Activated T-helper 1 cell treated with Interleukin-2 at 50 U/mL for 16 hours (primary cell): Measurements from ENCODE around the gene XYLT1.
A peak's percentile ranks its signal among the peaks of the same experiment; 100 is the strongest.
"Not testable (repeated sequence)": the region's sequence is repeated elsewhere in the genome, so short reads cannot be mapped to it uniquely, and the experiment has no call there.

Experiments
- DNase-seq: peaks from one replicate; pipeline ENCODE4 v3.0.0-alpha.2; 2020; ENCODE audit warnings: low read depth

The XYLT1 gene

DNA sequence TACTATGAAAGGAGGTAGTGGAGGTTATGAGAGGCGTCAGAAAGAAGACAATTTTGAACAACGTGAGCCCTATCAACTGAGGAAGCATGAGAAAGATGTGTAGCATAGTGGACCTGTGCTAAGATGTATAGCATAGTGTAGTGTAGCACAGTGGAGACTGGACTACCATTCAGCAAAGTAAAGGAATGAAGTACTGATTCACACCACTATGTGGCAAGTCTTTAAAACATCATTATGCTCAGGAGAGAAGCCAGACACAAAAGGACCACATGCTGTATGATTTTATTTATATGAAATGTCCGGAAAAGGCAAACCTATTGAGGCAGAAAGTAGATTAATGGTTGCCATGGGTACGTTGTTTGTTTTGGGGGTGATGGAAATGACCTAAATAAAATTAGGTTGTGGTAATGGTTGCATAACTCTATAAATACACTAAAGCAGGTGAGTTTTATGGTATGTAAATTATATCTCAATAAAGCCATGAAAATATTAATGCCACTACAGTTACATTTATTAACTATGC is 20.4 kb upstream of the XYLT1 start:
- DNase-seq = no peak

DNA sequence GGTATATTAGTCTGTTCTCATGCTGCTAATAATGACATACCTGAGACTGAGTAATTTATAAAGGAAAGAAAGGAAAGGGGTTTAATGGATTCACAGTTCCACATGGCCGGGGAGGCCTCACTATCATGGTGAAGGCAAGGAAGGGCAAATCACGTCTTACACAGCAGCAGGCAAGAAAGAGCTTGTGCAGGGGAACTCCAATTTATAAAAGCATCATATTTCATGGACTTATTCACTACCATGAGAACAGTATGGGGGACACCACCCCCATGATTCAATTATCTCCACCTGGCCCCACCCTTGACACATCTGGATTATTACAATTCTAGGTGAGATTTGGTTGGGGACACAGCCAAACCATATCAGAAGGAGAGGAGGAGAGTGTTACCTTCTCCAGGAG is 17.7 kb upstream of the XYLT1 start:
- DNase-seq = no peak

DNA sequence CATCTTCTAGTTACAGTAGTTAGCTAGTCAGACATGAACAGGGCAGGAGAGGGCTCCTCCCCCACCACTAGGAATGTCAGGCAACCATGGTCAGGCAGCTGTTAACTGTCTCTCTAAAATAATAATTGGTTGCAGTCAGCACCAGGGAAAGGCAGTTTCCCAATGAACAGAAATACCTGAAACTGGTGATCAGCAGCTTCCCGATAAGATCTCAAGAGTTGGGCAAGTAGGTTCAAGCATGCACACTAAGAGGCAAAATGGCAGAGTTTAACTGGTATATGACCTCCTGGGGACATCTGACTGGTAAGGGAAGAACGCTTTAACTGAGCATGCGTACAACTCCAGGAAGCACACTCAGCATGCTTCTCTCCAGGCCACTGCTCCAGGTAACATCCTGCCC is 12.6 kb upstream of the XYLT1 start:
- DNase-seq = no peak

DNA sequence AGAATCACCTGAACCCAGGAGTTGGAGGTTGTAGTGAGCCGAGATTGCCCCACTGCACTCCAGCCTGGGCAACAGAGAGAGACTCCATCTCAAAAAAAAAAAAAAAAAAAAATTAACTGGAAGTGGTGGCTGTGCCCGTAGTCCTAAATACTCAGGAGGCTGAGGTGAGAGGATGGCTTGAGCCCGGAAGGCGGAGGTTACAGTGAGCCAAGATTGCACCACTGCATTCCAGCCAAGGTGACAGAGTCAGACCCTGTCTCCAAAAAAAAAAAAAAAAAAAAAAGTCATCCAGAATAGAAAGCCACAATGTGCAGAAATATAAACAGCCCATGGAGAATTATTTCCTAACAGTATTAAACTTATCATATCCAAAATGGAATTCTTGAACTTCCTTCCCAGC is 11.6 kb upstream of the XYLT1 start:
- not testable (repeated sequence) for DNase-seq

DNA sequence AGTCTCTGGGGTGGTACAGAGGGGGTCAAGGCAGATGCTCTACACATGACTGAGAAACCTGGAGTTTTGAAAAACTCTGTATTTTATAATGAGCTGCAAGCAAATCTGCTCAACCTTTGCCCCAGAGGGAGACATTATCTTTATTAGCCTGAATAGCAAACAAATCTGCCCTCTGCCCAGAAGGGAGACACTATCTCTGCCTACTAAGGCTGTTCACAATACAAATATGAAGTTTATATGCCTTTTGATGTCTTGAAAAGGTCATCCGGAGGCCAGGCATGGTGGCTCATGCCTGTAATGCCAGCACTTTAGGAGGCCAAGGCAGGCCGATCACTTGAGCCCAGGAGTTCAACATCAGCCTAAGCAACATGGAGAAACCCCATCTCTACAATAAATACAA is 11.0 kb upstream of the XYLT1 start:
- no peak for DNase-seq

DNA sequence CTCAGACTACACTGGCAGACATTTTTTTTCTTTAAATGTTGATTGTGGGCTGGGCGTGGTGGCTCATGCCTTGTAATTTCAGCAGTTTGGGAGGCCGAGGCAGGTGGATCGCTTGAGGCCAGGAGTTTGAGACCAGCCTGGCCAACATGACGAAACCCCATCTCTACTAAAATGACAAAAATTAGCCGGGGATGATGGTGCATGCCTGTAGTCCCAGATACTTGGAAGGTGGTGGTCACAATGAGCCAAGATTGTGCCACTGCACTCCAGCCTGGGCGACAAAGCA is 6.4 kb upstream of the XYLT1 start:
- not testable (repeated sequence) for DNase-seq

DNA sequence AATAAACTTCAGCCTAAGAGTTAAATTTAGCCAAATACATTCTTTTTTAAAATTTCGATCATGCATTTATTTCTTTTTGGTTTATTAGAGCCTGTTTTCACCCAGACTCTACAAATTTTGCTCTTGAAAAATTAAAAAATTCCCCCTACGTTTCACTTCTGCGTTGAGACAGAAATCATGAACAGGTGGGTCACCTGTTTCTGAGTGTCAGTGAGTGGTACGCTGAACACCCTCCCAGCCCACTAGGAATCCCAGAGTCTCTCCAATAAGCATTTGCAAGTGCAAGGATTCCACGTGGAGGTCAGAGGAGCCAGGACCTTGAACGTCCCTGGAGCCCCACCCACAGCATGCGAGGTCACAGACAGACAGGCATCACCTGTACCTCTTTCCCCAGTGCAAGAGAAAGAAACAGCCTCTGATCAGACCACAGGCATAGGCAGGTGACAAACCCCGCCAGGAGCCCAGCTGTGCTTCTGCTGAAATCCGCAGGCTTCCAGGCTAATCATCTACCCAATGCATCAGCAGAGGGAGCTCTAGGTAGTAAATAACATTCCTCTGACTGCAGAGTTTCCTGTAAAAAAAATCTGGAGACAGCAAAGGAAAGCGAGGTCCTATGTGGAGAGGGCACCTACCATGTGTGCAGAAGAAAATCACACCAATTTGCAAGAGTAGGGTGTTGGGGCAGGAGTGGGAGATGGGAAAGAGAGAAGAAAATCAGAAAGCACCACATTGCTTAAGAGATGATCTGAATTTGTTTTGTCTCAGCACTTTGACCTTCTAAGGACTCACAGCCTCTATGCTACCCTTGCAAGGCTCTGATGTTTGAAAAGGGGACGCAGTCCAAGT is 5.9 kb upstream of the XYLT1 start:
- peak; percentile 22 for DNase-seq

DNA sequence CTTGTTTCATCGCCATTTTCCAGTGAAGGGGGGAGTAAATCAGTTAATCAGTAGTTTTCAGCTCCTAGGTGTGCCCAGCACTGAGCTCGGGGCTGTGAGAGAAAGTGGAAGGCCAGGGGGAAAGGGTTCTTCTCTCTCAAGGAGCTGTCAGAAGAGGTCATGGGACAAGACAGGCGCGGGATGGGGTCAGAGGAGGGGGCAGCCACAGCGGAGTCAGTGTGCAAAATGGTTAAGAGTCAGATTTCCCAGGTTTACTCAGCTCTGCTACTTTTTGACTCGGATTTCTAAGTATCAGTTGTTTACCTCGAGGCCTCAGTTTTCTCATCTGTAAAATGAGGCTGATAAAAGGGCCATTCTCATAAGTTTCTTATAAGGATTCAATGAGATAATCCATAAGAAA is 4.3 kb upstream of the XYLT1 start:
- no peak for DNase-seq

DNA sequence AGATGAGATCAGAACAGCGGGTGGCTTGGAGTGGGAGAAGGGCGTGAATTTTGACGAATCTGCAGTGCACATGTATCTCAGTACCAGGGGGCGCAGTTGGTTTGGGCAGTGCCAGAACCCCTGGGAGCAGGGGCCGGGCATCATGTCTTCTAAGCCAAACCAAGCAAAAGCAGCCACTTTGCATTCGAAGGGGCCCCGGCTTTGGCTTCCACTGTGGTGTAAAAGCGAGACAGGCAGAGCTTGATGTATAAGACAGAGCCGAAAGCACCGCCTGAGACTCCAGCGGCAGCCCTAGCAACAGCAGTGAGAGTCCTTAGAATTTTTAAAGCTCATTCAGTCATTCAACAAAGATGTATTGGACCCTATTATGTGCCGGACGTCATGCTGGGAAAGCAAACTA is 3.8 kb upstream of the XYLT1 start:
- no peak for DNase-seq

DNA sequence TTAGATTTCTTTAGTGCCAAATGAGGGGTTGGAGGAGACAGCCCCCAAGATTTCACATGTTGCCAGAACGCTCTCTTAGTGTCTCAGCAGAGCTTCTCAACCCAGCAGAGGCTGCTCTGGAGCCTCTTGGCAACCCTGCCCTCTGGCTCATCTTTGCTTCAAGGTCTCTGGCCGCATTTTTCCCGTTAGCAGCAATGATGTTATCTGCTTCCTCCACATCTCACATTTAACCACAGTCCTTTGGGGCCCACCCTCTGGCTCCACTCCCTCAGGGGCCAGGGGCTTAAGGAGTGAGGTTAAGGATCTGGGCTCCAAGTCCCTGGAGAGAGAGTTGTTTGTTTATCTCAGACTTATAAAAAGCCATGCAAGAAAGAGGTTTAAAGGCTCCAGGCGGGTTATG is 3.3 kb upstream of the XYLT1 start:
- DNase-seq = no peak

DNA sequence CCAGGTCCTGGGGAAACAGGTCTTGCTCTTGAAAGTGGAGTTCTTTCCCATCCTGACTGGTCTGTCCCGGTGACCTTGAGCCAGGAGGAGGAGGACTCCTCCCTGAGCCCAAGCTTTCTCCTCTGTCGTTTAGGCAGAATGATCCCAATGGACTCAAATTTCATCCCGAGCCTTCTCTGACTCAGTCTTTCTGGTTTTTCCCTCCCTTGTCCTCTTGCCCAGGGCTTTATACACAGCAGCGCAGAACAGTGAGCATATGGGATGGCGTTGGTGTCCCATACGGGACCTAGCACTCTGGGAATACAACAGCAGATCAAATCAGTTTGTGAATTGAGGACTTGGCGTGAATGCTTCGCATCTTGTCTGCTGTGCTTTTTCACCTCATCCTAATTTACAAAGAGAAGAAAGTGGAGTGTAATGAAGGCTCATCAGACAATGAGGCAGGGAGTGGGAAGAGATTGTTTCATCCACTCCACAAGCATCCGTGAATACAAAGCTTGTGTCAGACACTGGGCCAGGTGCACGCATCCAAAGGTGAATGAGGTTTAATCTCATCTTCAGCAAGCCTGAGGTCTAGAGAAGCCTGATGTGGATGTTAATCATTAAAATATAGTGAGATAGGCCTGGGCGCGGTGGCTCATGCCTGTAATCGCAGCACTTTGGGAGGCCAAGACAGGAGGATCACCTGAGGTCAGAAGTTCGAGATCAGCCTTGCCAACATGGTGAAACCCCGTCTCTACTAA is 1.1 kb upstream of the XYLT1 start:
- no peak for DNase-seq

DNA sequence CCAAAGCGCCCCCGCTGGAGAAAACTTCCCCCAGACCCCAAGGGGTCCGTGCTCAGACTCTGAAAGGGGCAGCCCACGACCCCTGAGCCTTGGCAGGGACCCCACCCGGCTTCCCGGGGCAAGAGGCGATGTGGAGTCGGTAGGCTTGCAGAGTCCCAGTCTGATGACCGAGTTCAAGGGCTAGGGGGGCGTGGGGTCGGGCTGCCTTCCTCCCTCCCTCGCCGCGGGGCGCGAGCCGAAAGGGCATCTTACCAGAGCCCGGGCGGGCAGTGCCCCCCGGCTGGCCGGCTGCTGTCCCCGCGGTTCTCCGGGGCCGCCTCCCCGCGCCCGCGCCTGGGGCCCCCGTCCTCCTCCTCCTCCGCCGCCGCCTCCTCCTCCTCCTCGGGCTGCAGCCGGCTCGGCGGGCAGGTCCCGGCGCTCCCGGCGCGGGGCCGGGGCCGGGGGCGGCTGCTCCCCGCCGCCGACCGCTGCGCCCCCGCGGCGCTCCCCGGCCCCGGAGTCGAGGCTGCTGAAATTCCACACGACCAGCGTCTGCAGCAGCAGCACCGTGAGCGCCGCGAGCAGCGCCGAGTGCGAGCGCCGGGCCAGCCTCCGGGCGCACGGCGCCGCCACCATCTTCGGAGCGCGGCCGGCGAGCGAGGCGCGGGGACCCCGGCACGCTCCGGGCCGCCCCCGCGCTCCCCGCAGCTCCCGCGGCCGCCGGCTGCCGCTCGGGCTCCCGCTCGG is 415 bp downstream of the XYLT1 start:
- DNase-seq = peak; percentile 9

DNA sequence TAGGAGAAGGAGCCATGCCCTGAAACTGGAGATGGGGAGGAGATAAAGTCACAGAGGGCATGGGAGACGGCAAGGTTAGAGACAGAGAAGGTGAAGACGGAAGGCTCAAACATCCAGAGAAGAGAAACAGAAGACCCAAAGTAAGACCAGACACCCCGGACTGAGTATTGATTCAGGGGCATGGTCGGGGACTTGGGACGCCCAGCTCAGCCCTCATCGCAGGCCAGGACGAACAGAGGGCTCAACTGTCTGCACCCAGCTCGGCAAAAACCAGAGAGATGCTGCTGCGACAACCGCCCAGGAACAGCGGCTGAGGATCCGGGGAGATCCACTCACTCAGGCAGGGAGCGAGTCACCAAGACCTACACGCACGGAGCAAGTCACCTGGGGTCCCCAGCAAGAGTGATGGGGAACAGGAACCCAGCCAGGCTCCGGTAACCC is 999 bp downstream of the XYLT1 start:
- DNase-seq = peak; percentile 11

DNA sequence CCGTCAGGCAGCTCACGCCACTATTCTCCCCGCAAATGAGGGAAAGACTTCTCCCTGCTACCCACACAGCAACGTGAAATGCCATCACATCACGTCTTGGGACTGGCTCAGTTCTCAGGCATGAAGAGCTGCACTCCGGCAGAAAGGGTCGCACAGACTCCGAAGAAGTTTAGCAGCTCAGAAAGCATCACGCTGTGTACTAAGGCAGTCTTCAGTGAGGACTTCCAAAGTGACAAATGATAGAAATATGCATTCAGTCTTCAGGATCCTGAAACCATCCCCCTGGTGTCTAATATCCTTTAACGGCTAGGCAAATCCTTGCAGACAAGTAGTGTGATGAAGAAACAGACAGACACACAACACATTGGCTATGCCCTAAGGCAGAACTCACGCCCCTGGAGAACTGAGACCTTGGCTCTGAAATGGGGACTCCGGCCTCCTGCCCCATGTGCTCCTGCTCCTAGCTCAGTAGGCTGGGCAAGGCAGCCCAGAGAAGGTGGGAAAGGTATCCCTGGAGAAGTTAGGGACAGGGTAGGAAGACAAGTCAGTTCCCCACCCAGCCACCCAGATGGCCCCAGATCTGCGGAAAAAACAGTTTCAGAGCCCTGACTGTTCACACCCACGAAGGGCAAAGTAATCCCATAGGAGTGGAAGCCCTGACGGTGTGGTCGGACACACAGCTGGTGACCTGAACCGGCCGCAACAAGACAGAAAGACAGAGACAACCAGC is 1.6 kb downstream of the XYLT1 start:
- no peak for DNase-seq

DNA sequence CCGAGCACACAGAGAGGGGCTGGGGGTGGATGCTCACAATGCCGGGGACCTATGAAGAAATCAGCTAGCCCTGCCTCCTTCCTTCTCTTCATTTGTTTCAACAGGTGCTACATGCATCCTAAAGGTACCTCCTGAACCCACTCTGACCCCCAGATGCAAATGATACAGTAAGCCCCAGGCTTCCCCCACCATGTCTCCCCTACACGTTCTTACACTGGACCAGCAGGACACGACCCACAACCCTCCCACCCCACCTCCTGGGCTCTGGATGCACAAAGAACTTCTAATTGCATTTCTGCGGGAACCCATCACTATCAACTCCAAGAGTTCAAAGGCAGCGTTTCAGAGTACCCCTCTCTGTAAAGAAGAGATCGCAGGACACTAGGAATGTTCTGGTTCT is 2.1 kb downstream of the XYLT1 start:
- DNase-seq = no peak

DNA sequence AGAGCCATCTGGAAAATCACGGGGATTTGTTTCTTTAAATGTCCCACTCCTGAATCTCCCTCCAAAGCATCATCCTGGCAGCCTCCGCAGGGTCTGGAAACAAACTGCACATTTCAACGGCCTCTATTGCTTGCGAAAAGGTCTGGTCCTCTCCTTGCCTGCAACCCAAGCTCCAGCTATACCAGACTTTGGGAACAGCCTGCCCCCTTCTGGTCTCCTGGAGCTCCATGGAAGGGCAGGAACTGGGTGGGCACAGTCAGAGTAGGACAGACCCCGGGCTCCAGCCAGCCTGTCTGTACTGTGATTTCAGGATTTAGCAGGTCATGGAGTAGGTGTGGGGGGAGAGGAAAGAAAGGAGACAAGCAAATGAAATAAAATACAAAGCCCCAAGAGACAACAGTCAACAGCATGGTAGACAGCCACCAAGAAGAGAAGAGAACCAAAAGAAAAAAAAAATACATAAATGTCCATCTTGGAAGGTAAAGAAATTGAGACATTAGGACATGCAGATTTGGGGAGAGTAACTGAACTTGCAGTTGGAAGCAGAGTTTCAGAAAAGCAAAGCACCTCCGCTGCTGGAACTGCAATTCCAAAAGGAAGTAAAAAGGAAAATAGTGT is 2.7 kb downstream of the XYLT1 start:
- peak; percentile 12 for DNase-seq

DNA sequence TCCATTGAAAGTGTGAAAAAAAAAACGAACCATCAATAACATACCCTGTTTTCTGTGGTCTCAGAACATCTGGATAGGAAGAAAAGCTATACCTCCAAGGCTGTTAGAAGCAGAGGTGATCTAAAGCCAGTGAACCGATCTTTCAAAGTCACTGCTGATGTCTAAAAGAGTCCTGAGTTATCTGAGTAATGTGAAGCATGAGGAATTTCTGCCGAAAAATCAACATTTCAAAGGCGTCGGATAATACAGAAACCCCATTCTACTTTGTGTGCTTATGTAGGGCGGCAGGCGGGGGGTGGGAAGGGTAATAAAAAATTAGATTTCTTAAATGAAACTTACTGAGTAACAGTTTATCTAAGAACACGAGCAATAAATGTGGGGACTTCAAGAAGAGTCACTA is 3.9 kb downstream of the XYLT1 start:
- no peak for DNase-seq

DNA sequence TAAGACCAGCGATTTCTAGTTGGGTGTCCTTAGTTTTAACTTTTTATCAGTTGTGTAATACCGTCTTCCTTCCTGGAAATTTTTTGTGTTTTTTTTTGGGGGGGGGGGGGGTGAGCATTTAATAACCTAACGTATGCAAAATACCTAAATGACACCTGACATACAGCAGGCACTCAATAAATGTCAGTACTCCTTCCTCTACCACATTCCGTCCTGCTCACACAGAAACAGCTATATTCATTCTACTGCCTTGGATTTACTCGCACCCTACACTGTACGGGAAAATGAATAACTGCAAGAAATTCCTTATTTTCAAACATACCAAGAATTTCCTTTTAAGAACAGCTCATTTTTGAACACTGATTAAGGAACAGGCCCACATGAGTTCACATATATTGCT is 5.3 kb downstream of the XYLT1 start:
- no peak for DNase-seq

DNA sequence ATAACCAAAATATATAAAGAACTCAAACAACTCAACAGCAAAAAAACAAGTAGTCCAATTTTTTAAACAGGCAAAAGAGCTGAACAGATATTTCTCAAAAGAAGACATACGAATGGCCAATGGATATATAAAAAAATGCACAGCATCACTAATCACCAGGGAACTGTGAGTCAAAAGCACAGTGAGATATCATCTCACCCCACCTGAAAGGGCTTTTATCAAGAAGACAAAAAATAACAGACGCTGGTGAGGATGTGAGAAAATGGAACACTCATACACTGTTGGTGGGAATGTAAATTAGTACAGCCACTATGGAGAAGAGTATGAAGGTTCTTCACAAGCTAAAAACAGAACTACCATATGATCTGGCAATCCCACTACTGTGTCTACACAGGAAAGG is 7.4 kb downstream of the XYLT1 start:
- no peak for DNase-seq

DNA sequence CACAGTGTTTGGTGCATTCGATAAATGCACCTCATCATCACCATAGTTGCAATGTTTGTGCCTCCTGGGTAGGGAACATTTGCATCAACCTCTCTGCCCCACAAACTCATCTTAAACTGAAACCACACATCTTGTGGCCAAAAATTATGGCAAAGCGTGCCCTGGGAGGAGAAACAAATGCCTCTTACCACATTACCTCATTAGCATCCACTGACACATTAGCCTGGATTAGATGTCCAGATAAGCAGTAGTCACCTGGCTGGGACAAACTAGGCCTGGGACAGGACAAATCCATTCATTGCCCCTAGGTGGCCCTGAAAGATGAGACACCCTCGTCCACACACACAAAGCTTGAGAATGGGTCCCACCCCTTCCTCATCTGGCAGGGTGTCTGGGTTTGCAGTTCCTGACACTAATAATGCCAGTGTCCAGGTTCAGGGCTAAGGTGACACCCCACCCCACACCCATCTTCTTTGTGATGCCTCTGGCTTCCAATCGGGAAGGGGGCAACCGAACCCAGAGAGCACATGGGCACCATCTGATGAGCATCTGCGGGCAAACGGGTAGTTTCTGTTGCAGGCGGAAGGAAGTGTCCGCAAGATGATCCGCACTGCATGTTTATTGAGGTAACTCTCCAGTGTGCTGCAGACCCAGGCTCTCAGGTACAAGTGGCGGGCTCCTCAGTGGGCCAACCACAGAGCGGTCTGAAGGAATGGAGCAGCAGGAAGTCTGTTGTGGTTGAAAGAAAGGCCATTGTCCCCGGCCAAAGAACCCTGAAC is 8.6 kb downstream of the XYLT1 start:
- DNase-seq = no peak

DNA sequence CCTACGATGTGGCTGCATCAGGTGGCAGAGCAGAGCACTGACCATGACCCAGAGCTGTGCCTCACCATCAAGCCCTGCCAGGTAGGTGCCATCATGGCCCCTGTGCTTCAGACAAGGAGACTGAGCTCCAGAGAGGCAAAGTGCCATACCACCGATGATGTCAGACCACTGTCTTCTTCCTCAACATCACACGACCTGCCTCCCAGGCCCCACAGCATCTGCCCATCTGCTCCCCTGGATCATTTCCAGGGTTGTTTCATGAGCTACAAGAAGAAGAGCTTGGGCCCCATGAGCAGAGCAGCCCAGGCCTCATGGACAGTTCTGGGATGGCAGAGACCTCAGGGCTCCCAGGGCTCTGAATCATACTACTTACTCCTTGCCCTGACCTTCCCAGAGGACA is 9.9 kb downstream of the XYLT1 start:
- DNase-seq = no peak
